ENCODE measurements around the gene MCC. TPM values are rescaled to one million over a fixed set of nuclear protein-coding genes. Genes with fewer than 3 reads are reported as not detected.
A peak's percentile ranks its signal among the peaks of the same experiment; 100 is the strongest.

MCC gene
- total RNA-seq, 1 donor from 2014 or later = 31.9 TPM

DNA sequence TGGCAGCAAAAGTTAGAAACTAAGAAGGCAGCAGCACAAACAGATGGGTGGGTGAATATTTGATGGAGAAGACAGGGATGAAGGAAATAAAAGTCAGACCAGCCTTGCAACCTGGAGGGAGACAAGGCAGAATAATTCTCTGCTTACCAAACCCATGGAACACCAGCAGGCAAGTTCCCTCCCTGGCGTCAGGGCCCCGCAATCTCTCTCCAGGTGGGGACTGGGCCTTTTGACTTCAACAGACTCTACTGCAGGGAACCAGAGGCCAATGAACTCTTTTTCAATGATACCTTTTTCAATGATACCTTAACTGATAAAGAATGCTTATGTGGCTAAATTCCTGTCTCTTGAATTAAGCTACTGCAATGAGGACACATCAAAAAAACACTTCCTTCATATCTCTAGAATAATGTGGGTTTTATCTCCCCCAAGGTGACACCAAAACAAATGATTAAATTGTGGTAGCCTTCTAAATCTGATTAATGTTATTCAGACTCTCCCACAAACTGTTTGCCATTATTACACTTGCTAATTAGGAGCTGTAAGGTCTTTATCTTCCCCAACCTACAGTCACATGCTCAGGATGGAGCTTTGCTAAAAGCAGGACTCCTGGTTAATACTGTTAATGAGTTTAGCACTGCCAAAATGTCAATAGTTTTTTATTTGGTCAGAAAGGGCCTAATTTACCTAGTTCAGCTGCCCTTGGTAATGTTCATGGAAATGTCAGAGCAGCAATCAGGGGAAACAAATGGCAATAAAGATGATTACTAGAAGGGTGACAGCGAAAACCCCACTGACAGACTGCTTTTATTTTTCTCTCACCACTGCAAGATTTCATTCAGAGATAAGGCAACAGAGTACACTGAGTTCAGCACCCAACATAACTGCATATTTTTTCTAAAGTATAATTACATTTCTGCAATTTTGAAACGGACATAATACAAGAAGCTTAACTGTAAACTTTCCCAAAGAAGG, 218.9 kb downstream of the MCC start:
- intact Hi-C loops (cut with DNase I) = no loop called here
- ATAC-seq (no peak), DNase-seq (ENCODE audit: missing footprints) (no peak)

DNA sequence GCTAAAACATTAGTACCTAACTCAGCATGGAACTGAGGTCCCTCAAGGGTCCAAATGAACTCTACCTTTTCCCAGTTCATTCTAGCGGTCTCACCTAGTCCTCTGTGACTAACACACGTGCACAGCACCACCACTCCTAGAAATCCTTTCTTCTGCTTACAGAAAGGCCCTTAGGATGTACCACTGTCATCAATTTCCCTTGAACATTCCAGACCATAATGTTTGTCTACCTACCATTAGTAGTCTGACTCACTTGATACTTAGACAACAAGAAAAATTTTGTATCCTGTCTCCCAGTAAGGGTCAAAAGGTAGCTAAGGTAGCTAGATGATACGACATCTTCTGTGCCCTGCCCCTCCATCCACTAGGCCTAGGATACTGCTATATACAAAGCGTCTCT, 220.0 kb downstream of the MCC start:
- DNase-seq (ENCODE audit: missing footprints) (no peak), ATAC-seq (no peak)
- intact Hi-C loops (cut with DNase I) = no loop called here

DNA sequence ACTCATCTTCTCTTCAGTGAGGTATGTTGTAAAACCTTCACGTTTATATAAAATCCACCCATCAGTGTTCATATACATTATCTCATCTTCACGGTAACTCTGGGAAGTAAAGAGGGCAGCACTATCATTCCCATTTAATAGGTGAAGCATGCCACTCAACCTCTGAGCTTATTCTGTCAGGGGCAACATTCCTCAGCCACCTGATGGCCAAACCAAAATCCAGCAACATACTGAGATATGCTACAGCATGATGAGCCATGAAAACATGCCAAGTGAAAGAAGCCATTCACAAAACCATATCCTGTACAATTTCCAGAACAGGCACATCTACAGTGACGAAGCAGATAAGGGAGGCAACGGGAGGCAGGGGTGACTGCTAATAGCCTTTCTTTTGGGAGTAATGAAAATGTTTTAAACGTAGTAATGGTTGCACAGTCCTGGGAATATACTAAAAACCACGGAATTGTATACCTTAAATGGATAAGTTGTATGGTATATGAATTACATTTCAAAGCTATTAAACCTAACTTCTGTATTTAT, 220.8 kb downstream of the MCC start:
- ATAC-seq (no peak), DNase-seq (ENCODE audit: missing footprints) (no peak)
- intact Hi-C loops (cut with DNase I) = no loop called here

DNA sequence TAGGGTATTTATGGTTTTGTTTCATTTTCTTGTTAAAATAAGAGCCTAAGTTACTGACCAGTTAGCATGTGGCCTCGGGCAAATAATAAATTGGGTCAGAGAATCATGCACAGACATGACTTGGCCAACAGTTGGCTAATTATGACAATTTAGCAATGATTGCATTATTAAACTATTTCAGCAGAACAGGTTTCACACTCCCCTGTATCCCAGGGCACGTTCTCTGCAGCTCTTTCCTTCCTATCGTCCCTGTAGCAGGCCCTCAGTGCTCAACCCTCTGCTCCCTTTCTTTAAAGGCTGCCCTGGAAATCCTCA, 221.4 kb downstream of the MCC start:
- intact Hi-C loops (cut with DNase I) = no loop called here
- ATAC-seq = peak; percentile 34
- no peak for DNase-seq (ENCODE audit: missing footprints)

DNA sequence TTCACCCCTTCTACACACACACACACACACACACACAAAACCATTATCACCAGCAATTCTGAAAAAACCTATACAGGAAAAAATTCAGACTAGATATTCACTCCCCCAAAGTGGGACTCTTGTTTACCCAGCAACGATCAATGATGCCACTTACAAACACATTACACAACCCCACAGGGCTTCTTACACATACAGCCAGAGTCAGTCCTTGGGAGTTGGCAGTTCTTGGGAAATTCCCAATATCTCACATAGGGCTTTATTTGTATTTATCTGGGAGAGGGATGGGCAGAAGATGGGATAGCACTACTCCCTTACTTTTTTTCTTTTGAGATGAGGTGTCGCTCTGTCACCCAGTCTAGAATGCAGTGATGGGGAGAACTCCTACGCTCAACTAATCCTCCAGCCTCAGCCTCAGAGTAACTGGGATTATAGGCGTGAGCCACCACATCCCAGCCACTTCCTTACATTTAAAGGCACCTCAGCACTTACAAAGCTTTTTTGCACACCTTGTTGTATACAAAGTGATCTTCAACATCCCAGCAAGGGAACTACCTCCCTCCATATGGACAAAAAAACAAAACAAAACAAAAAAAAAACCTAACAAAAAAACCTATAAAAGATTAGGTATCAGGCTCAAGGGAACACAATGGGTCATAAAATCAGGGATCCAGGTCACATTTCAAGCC, 221.9 kb downstream of the MCC start:
- ATAC-seq (peak; percentile 19), DNase-seq (ENCODE audit: missing footprints) (no peak)
- intact Hi-C loops (cut with DNase I) = no loop called here

DNA sequence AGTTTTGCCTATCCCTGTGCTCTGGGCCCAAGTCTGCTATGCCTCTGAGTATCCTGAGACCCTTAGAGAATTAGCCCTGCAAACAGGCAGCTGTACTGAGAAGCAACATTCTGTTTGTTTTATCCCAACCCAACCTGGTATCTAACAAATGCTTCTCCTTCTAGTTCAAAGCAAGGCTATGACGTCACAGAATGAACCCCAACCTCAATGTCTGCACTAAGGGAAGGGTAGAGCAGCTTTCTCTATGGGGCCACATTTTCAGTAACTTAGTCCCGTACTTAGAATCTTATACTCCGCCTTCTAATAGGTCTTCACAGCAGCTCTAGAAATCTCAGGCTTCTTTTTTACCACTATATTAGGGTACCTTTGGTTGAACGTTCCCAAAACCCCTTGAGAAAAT, 223.1 kb downstream of the MCC start:
- intact Hi-C loops (cut with DNase I) = no loop called here
- no peak for DNase-seq (ENCODE audit: missing footprints)
- no peak for ATAC-seq

DNA sequence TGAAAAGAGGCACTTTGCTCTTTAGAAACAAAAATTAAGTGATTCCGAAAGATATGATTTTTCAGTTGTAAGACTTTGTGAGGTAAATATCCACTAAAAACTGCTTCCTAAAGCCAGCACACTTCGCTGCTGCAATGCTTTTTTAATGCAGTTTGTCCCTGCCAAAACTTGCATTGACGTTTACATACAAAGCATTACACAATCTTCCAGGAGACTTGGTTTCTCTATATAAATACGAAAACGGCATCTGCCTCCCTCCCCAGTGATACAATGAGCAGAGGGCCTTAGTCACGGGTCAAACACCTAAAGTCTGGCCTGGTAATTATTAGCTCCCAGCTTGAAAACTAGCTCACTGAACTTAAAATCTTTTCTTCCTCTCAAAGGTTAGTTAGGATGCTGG, 224.2 kb downstream of the MCC start:
- no peak for ATAC-seq
- intact Hi-C loops (cut with DNase I) = no loop called here
- DNase-seq (ENCODE audit: missing footprints) = no peak

DNA sequence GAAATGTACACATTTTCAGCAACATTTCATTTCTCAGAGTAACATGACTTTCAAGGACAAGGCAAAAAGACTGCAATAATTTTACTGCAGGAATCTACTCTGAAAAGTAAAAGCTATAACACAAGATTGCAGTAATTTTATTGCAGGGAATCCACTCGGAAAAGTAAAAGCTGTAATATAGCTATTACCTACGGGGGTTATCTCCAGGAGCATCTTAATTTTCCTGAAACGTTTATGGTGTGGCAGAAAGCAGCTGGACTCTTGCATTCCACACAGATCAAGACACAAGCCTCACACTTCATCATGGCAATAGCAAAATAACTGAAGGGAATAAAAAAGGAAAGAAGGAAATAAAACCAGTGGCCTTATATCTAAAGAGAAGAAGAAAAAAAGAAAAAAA, 224.7 kb downstream of the MCC start:
- intact Hi-C loops (cut with DNase I) = no loop called here
- ATAC-seq (no peak), DNase-seq (ENCODE audit: missing footprints) (no peak)

DNA sequence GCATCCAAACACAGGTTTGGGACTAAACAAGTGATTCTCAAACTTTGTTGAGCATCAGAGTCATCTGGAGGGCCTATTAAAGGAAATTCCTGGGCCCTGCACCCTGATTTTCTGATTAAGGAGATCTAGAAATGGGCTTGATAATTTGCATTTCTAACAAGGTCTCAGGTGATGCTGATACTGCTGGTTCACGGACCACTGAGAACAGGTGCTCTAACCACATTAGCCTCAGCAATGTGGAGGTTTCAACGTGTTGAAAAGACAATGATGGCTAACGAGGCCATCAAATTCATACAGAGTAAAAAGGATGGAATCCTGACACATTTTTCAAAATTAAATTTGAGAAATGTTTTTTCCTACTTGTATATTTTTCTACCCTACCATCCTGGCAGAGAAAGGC, 225.6 kb downstream of the MCC start:
- no peak for ATAC-seq
- no peak for DNase-seq (ENCODE audit: missing footprints)
- intact Hi-C loops (cut with DNase I) = no loop called here

DNA sequence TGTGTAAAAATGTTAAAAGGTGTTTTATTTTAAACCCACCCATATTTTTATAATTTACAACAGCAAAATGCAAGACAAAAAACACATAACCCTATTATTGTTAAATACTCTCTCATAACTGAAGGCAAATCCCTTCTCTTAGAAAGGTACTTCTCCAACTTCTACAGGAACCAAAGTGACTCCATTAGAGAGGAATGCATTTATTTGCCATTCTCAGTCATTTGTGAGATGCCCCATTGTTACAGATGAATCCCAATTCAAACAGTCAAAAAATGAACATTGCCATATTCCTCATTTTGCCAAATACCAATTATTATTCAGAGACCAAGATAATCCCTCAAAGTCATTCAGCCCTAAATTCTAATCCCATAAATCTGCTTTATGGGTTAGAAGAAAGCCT, 229.2 kb downstream of the MCC start:
- no peak for ATAC-seq
- no peak for DNase-seq (ENCODE audit: missing footprints)
- intact Hi-C loops (cut with DNase I) = no loop called here

DNA sequence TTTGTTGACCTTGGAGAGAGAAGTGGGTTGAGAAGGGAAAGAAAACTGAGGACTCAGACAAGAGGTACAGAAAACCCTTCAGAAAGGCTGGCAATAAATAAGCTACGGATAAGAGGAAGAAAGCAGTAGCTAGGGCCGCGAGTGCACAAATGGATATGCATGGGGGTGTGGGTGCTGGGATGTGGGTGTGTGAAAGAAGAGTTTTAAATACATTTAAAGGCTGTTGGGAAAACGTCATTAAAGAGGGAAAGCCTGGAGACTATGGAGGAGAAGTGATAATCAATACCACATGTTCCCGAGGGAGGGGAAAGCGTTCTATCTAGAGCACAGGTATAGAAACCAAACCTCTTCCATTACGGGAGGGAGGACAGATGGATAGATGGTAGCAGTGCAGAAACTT, 230.7 kb downstream of the MCC start:
- intact Hi-C loops (cut with DNase I) = loop anchor here (2.0 kb wide), 1 partner anchor 37 kb away; no protein-coding TSS in a partner anchor
- no peak for DNase-seq (ENCODE audit: missing footprints)
- ATAC-seq = no peak

DNA sequence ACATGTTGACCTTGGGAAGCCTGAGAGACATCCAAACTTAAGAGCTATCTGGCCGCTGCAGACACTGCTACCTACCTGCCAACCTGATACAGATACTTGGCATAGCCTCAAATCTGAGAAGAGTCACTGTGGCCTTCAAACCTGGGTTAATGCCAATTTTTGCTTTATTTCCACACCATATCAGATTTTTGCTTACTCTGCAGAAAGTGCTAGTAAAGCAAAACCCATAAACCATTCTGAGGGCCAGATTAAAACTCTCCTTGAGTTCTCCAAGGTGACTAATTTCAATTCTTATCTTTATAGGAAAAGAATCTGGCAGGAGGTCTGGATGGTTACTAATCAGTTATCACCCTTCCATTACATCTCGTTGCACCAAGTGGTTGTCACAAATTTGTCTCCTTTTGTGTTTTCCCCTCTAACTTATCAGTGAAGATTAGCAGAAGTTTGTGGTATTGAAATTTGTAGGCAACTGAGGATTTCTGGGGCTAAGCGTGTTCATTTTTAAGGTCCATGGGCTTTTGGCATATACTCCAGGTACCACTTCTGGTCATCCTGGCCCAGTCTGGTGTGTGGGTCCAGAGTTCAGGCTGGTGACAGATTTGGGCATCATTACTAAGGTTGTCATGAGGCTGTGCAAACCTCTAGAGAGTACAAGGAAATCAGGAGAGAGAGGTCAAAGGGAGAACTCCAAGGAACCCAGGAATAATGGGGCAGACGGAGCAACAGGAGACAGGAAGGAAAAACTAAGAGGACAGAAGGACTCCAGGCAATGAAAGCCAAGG, 231.4 kb downstream of the MCC start:
- intact Hi-C loops (cut with DNase I) = loop anchor here (2.0 kb wide), 1 partner anchor 38 kb away; no protein-coding TSS in a partner anchor
- DNase-seq (ENCODE audit: missing footprints) (no peak), ATAC-seq (peak; percentile 72)

DNA sequence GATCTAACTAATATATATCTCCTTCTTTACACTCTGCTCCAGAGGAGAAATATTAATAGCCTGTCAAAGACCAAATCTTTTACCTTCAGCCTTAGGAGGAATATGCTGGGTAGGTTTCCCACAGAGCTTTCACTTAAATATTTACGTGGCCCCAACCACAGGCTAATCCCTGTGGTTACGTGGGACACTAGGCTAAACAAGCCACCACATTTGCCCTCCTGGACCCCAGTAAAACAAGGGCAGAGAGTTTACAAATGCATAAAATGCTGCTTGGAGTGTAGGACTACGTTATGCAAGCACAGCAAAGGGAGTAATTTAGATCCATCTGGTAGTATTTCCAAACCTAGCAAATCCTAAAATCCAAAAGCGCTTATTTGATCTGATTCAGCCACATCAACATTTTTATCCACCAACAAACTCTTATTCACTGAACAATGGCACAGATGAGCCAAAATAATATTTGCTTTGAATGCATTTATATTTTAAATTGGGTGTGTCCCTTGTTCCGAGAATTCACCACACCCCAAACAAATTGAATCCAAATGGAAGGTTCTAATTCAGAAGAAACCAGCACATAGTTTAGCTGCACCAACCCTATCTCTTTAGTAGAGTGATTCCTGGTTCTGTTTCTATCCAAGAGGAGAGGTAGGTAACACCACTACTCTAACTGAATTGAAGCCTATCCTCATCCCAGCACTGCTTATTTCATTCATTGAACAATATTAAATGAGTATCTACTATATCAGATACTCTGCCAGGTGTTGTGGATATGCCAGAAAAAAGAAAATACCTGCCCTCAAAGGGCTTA, 232.5 kb downstream of the MCC start:
- DNase-seq (ENCODE audit: missing footprints) = no peak
- intact Hi-C loops (cut with DNase I) = loop anchor here (2.0 kb wide), 1 partner anchor 39 kb away; no protein-coding TSS in a partner anchor
- peak; percentile 8 for ATAC-seq

DNA sequence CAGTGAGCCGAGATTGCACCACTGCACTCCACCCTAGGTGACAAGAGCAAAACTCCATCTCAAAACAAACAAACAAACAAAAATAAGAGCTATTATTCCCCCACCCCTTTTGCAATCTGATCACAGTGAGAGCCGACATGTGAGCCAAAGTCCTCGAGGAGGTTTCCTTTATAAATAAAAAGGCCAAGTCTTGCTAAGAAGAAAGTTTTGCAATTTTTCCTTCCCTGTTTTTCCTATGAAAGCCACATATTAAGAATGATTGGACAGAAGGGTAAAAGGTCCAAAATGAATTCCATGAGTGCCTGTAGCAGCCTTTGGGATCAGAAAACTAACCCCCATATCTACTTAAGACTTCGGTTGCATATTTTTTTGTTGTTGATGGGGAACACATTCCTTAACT, 233.1 kb downstream of the MCC start:
- ATAC-seq = no peak
- intact Hi-C loops (cut with DNase I) = no loop called here
- no peak for DNase-seq (ENCODE audit: missing footprints)

DNA sequence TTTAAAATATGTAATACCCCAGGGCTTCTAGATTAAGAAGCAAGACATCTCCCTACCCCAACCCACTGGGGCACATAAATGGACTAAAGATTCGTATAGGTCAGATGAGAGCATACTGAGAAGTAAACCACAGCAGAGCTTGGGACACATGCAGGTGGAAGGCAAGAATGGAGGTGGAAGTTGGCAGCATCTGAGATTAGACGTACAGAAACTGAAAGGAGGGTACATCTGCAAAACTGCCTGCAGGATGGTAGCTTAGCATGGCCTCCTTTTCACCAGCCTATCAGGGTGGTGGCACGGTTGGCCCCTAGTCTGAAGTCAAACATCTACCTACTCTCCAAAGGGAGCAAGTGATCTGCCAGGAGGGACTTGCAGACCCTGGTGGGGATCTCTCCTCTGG, 235.2 kb downstream of the MCC start:
- DNase-seq (ENCODE audit: missing footprints) = no peak
- no peak for ATAC-seq
- intact Hi-C loops (cut with DNase I) = loop anchor here (5.0 kb wide), 1 partner anchor 36 kb away; no protein-coding TSS in a partner anchor

DNA sequence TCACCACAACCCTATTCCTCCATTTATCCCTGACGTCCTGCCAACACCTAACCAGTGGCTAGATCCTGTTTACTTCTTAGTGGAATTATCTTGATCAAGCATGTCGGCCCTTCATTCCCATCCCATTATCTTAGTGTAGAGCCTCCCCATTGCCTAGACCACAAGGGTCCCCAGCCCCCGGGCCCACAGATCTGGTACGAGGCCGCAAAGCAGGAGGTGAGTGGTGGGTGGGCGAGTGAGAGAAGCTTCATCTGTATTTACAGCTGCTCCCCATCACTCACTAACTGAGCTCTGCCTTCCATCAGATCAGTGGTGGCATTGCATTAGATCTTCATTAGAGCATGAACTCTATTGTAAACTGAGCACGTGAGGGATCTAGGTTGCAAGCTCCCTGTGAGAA, 236.2 kb downstream of the MCC start:
- no peak for ATAC-seq
- DNase-seq (ENCODE audit: missing footprints) = no peak
- intact Hi-C loops (cut with DNase I) = loop anchor here (5.0 kb wide), 1 partner anchor 35 kb away; no protein-coding TSS in a partner anchor

DNA sequence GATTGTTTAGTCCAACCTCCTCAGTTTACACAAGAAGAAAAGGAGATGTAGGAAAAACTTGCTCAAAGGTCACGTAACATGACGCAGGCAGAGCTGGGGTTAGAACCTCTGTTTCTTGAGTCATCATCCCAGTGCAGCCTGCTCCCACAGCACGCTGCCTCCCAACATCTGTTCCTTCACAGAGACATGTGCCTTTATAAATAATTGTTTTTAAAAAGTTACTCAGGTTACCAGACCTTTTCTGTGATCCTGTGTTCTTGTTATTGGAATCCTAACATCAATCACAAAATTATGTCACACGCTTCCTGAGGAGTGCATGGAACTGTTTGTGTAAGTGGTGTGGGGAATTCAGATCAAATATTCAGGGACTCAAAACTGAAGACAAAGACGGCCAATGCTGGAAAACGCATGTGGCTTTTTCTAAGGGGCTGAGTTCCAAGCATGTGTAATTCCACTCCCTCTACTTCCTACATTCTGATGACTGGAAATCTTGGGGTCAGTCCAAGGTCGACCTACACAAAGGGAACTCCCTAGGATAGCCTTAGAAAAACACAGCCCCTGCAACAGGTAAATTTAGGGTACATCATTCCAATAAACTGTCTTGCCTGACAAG, 237.8 kb downstream of the MCC start:
- DNase-seq (ENCODE audit: missing footprints) = no peak
- ATAC-seq = peak; percentile 63
- intact Hi-C loops (cut with DNase I) = loop anchor here (5.0 kb wide), 1 partner anchor 33 kb away; no protein-coding TSS in a partner anchor

DNA sequence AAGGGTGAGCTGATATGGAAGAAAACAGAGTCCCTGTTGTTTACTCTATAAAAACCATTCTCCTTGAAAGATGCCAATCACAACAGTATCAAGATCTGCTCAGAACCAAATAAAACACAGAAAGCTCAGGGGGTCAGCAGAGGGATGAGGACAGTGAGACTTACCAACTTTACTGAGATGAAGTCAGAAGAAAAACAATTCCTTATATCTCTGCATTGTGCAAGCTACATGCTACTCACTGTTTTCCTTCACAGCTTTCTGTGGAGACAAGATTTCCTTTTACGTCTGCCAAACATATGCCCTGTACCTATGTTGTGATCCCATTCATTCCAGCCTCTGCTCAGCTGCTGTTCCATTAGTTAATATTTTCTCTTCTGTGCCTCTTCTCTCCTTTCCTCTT, 239.0 kb downstream of the MCC start:
- intact Hi-C loops (cut with DNase I) = no loop called here
- no peak for DNase-seq (ENCODE audit: missing footprints)
- no peak for ATAC-seq

Data from Right ventricle myocardium inferior (tissue), 1 donor.